WI38 (cell line): ENCODE data around the gene TMEM263.

Experiments used
- H3K4me3 ChIP-seq: 2 replicates; pipeline ENCODE4 v1.5.1; 2011; ENCODE audit warnings: low read depth, mild to moderate bottlenecking, control low read depth, low read length
- CTCF ChIP-seq: IDR thresholded peaks from 2 replicates; pipeline ENCODE4 v1.5.1; 2012; ENCODE audit warnings: low read depth, mild to moderate bottlenecking, control low read depth, low read length

Gene TMEM263

DNA sequence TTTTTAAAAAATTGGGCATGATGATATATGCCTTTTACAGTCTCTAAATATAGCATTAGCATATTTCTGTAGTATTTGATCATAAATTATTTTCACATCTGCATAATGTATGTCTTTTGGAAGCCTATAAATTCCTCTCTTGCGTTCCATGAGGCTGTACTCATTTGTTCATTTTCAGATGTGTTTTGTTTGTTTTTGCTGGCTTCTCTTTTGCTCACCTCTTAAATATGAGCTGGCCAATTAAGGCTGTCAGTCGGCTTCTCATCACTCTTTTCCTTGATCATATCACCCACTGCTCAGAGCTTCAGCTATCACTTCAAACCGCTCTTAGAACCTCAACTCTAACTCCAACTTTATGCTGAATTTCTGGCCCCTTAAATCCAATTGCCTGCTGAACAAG lies 6.6 kb downstream of the TMEM263 start:
- H3K4me3 ChIP-seq: no peak overlapping the region
- TF ChIP-seq CTCF: no peak

GRCh38 chr12:106964526-106964925 lies 8.8 kb downstream of the TMEM263 start:
- no peak overlapping the region for H3K4me3 ChIP-seq
- TF ChIP-seq CTCF: no peak

DNA sequence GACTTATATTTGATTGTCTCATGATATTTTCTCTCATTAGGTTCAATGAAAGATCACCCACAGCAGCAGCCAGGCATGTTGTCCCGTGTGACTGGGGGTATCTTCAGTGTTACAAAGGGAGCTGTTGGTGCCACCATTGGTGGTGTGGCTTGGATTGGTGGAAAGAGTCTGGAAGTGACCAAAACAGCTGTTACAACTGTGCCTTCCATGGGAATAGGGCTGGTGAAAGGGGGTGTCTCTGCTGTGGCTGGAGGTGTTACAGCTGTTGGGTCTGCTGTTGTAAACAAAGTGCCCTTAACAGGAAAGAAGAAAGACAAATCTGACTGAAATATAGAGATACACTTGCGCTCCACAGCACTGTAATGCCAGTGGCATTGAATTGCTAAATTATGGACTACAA lies 15.4 kb downstream of the TMEM263 start:
- TF ChIP-seq CTCF: no peak
- H3K4me3 ChIP-seq: no peak overlapping the region

DNA sequence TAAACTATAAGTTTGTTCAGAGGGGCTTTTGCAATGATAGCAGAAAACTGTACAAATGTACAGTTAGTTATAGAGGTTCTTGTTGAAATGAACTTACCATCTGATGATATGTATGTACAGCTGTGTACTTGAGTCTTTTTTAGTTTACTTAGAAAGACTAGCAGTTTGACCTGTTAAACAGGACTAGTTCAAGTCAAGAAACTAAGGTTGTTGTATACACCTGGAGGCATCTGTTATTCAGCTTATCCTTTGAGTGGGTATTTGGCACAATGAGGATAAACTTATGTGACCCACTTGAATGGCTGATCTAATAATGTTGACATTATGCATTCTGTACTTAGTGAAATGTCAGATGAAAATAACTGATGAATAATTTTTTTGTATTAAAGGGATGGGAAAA lies 17.8 kb downstream of the TMEM263 start:
- H3K4me3 ChIP-seq: no peak overlapping the region
- no peak for TF ChIP-seq CTCF

DNA sequence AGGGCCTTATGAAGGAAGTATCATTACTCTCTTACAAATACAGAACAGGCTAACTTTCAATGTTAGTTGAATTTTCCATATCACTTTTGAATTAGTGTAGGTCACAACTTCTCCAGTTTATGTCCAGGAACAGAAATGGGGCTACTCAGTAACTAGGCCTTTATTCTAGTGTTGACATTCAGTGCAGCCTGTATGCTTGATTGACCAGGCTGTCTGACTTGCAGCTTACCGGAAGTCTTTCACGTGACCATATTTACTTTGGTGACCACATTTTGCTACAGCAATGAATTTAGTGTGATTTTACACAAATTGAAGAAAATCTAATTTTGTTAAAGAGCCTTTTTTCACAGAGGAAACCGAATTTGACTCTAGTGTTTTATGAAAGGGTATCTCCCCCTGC lies 18.8 kb downstream of the TMEM263 start:
- no peak overlapping the region for H3K4me3 ChIP-seq
- TF ChIP-seq CTCF: no peak

DNA sequence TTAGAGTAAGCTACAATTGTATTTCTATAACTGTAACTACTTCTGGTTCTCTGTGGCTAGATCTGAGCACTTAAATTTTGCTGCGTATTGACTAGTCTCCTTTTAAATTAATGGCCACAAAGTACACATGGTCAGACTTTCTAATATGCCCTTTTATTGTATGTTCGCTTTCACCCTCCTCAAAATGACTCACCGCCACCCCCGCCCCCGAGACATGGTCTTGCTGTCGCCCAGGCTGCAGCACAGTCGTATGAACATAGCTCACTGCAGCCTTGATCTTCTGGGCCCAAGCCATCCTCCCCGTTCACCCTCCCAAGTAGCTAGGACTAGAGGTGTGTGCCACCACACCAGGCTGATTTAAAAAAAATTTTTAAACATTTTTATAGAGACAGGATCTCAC lies 19.4 kb downstream of the TMEM263 start:
- TF ChIP-seq CTCF: no peak

GRCh38 chr12:106975993-106976658 lies 20.4 kb downstream of the TMEM263 start:
- H3K4me3 ChIP-seq: no peak overlapping the region
- TF ChIP-seq CTCF: no peak

More for the DNA sequence above, 19.4 kb downstream of the TMEM263 start:
- H3K4me3 ChIP-seq: no peak overlapping the region
